K562 (cell line): Measurements from ENCODE around the gene CACNG1. TPM values are rescaled to one million over a fixed set of nuclear protein-coding genes. Genes with fewer than 3 reads are reported as not detected.

Source experiments
- ADNP ChIP-seq: fragments of 200-800 bp; sonication (Bioruptor generic); IDR thresholded peaks from 2 replicates; pipeline ENCODE4 v1.6.1; 2016; ENCODE audit warnings: missing genetic modification characterization, missing compliant biosample characterization
- CHD1 ChIP-seq: fragments of 200-600 bp; sonication (generic); IDR thresholded peaks from one replicate; pipeline ENCODE4 v1.6.1; 2012; ENCODE audit warnings: mild to moderate bottlenecking, moderate library complexity, low read length, inconsistent platforms
- MBD1 ChIP-seq: fragments of 250-450 bp; sonication (Bioruptor Pico); IDR thresholded peaks from 2 replicates; pipeline ENCODE4 v1.8.0; 2022; ENCODE audit warnings: inconsistent platforms
- ZFP1 ChIP-seq: fragments of 450-650 bp; formaldehyde crosslinking; IDR thresholded peaks from 2 replicates; pipeline ENCODE4 v1.4.0; 2020; ENCODE audit warnings: mild to moderate bottlenecking, mixed read lengths
- ZFPM2 ChIP-seq: fragments of 250-450 bp; sonication (Bioruptor Pico); IDR thresholded peaks from 2 replicates; pipeline ENCODE4 v1.5.1; 2022; ENCODE audit warnings: mild to moderate bottlenecking
- ZNF311 ChIP-seq: fragments of 250-450 bp; sonication (Bioruptor Pico); IDR thresholded peaks from 2 replicates; pipeline ENCODE4 v1.4.0; 2020; ENCODE audit warnings: mild to moderate bottlenecking, moderate library complexity
- ZNF41 ChIP-seq: fragments of 250-450 bp; sonication (Bioruptor Pico); conservative IDR thresholded peaks from 2 replicates; pipeline ENCODE4 v1.4.0; 2020; ENCODE audit warnings: mild to moderate bottlenecking
- ZNF511 ChIP-seq: sonication (generic); formaldehyde crosslinking; IDR thresholded peaks from 2 replicates; pipeline ENCODE4 v1.8.0; 2022; ENCODE audit warnings: mild to moderate bottlenecking, missing genetic modification reagents
- ZNF696 ChIP-seq: fragments of 250-450 bp; sonication (Bioruptor Pico); conservative IDR thresholded peaks from 2 replicates; pipeline ENCODE4 v1.4.0; 2020; ENCODE audit warnings: mild to moderate bottlenecking, moderate library complexity
- polyA plus RNA-seq, 8 experiments: library from polyadenylated mRNA; depleted of rRNA in 4 of 8; stranded (reverse) in 5 of 8; unstranded in 3 of 8; fragments of >200 nt; fragmentation: Nextera tagmentation in 2 of 8; fragmentation: Illumina TruSeq in 1 of 8; extraction: Ambion mirVana in 2 of 8; extraction: Trizol in 1 of 8; gene quantifications; 2 replicates each; pipeline versions ENCODE4 v1.2.1 to v1.2.3, GENCODE V29; 2011 to 2014; ENCODE audit warnings: inconsistent platforms in 1 of 8, missing spikeins in 1 of 8
- total RNA-seq, 7 experiments: library from RNA; depleted of rRNA in 6 of 7; stranded (reverse); fragments of >200 nt in 6 of 7; fragmentation: Illumina TruSeq in 2 of 7; extraction: Trizol in 2 of 7; gene quantifications; 2 replicates each; pipeline versions ENCODE4 v1.2.1 to v1.2.3, GENCODE V29; 2011 to 2021; ENCODE audit warnings: low replicate concordance in 1 of 7
- TF ChIP-seq, protein P1 (sequence below): fragments of 200-800 bp; sonication (Bioruptor generic); IDR thresholded peaks from 2 replicates; pipeline ENCODE4 v1.6.1; 2016; ENCODE audit warnings: missing genetic modification characterization, missing compliant biosample characterization

CACNG1 gene
- total and polyA plus RNA-seq, 9 of the 15 experiments (the other 6 are each of a cell fraction or from before 2014, with no cell fraction given) = not detected

DNA sequence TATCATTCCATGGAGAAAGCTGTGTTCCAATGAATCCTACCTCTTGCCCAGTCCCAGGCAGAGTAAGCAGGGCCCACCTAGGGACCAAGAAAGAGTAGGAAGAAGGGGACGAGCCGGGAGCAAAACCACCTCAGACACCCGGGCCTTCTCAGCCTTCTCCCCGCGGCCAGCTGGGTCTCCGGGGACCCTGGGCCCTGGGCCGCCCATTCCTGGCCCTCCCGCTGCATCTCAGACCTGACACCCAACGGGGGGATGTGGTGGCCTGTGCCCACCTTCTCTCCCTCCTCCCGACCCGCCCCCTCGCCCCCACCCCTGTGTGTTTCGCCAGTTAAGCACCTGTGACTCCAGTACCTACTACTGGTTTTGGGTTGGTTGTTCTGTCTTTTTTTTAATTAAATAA is 11.4 kb upstream of the CACNG1 start (continued):
- TF ChIP-seq, protein P1, sequence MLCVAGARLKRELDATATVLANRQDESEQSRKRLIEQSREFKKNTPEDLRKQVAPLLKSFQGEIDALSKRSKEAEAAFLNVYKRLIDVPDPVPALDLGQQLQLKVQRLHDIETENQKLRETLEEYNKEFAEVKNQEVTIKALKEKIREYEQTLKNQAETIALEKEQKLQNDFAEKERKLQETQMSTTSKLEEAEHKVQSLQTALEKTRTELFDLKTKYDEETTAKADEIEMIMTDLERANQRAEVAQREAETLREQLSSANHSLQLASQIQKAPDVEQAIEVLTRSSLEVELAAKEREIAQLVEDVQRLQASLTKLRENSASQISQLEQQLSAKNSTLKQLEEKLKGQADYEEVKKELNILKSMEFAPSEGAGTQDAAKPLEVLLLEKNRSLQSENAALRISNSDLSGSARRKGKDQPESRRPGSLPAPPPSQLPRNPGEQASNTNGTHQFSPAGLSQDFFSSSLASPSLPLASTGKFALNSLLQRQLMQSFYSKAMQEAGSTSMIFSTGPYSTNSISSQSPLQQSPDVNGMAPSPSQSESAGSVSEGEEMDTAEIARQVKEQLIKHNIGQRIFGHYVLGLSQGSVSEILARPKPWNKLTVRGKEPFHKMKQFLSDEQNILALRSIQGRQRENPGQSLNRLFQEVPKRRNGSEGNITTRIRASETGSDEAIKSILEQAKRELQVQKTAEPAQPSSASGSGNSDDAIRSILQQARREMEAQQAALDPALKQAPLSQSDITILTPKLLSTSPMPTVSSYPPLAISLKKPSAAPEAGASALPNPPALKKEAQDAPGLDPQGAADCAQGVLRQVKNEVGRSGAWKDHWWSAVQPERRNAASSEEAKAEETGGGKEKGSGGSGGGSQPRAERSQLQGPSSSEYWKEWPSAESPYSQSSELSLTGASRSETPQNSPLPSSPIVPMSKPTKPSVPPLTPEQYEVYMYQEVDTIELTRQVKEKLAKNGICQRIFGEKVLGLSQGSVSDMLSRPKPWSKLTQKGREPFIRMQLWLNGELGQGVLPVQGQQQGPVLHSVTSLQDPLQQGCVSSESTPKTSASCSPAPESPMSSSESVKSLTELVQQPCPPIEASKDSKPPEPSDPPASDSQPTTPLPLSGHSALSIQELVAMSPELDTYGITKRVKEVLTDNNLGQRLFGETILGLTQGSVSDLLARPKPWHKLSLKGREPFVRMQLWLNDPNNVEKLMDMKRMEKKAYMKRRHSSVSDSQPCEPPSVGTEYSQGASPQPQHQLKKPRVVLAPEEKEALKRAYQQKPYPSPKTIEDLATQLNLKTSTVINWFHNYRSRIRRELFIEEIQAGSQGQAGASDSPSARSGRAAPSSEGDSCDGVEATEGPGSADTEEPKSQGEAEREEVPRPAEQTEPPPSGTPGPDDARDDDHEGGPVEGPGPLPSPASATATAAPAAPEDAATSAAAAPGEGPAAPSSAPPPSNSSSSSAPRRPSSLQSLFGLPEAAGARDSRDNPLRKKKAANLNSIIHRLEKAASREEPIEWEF (CRISPR knock-in tag) = no peak
- TF ChIP-seq CHD1 (no peak), ZNF696 (CRISPR knock-in tag) (no peak), ZFP1 (CRISPR knock-in tag) (no peak), ZFPM2 (CRISPR knock-in tag) (no peak), MBD1 (CRISPR knock-in tag) (no peak), ADNP (tag) (no peak), ZNF511 (CRISPR knock-in tag) (no peak), ZNF41 (CRISPR knock-in tag) (no peak), ZNF311 (CRISPR knock-in tag) (no peak)
- TF ChIP-seq, all 486 proteins: peak for 0
